ENCODE results near the gene RNF144B.
"Not testable (repeated sequence)": the region's sequence is repeated elsewhere in the genome, so short reads cannot be mapped to it uniquely, and the experiment has no call there.

Gene RNF144B

GRCh38 chr6:18387061-18387721 lies at the start of gene RNF144B:
Gene RNF144B, plus strand, starts transcription at chr6:18387350. Its CDS starts 12,185 bp downstream, at chr6:18399535.
- DNase-seq (ENCODE audit: low read depth) = peak; percentile 85

DNA sequence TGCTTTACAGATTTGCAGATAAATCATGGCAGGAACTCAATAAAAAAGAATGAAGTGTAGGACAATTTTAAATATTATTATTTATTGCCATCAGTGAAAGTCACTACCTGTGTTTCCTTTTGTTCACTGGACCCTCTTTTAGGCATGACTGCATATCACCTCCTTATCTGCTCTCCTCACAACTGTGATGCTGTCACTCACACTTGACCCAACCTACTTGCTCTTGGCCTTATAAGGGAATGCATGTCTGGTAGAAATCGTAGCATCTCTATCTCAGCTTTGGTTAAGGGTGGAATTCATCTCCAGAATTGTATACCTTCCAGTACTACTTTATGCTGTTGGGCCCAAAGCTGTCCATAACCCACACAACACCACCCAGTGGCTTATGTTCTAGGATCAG lies 47.6 kb upstream of the RNF144B start:
- DNase-seq (ENCODE audit: low read depth) = no peak

DNA sequence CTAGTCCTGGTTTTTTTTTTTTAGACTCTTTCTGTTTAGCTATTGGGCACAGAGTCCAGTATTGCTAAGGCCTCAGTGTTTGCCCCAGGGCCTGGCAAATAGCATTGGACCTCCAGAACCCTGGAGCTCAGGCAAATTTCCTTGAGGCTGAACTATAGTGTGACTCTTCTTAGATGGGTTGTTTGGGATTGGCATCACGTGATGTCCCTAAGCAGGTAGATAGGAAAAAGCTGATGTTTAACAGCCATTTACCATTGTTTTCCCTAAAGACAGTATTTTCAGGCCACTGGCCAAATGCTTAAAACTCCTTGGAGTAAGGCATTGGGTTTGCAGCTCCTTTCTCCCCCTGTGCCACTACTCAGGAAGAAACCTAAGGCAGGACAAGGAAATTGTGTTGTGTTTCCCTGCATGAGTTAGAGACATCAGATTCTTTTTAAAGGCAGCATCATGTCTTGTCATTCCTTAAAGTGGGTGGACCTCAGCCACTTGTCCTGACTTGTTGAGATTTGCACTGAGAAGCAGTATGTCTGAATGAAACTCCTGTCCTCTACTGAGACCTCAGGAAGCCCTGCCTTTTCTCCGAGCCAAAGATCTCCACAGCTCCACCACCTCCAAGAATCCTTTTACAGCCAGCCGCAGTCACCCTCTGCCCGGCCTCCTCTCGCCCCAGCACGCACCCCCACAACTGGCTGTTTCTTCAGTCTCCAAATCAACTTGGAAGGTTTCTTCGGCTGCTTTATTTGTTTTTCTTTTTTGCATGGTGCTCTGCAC lies 46.2 kb upstream of the RNF144B start:
- DNase-seq (ENCODE audit: low read depth) = no peak

DNA sequence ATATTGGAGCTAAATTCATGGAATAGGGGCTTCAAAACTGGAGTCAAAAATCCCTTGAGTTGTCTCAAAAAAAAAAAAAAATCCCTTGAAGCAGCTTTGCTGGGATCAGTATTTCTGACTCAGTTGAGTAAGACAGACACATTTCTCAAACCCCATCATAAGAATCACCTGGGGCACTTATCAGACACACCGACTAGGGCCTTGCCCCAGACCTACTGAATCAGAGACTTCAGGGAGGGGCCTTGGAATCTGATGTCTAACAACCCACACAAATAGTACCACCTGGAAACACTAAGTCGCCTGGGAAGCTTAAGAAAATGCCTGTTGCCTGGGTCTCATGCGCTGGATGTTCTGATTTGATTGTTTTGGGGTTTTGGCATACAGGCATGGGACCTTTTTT lies 44.9 kb upstream of the RNF144B start:
- no peak for DNase-seq (ENCODE audit: low read depth)

DNA sequence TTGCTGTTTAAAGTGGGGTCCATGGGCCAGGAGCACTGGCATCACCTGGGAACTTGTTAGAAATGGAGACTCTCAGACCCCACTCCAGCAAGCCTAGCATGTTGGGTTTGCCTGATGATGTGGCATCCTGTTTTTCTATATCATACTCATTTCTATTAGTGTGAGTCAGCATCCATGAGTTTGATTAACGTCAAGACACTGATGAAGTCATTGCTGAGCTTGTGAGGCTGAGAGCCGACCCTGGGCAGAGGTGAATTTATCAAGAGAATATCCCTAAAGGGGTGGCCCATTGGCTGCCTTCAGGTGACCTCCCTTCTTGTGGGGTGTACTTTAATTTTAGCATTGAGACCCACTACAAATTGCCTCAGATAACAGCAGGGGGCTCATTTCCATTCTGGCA lies 43.4 kb upstream of the RNF144B start:
- DNase-seq (ENCODE audit: low read depth) = peak; percentile 93

GRCh38 chr6:18347021-18347577 lies 40.1 kb upstream of the RNF144B start:
- peak; percentile 86 for DNase-seq (ENCODE audit: low read depth)

DNA sequence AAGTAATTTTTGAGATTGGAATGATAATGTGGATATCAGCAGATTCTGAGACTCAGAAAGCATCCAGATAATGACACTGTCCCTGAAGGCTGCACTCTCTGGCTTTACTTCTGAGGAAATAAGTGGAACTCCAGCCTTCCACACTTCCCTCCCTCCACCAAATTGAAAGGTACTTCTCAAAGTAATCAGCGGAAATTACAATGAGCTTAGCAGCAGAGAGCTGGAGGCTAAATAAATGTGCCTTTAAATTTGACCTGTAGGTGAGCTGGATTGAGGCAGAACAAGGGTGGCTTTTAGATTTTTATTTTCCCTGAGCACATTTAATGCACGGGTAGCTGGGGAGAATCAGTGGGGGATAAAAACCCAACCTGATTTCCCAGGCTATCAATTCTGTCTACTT lies 39.3 kb upstream of the RNF144B start:
- DNase-seq (ENCODE audit: low read depth) = no peak

GRCh38 chr6:18349386-18349785 lies 37.8 kb upstream of the RNF144B start:
- no peak for DNase-seq (ENCODE audit: low read depth)

GRCh38 chr6:18350271-18350670 lies 36.9 kb upstream of the RNF144B start:
- no peak for DNase-seq (ENCODE audit: low read depth)

- no peak for DNase-seq (ENCODE audit: low read depth)
Observed at GRCh38 chr6:18350712-18351111, 36.4 kb upstream of the RNF144B start.

DNA sequence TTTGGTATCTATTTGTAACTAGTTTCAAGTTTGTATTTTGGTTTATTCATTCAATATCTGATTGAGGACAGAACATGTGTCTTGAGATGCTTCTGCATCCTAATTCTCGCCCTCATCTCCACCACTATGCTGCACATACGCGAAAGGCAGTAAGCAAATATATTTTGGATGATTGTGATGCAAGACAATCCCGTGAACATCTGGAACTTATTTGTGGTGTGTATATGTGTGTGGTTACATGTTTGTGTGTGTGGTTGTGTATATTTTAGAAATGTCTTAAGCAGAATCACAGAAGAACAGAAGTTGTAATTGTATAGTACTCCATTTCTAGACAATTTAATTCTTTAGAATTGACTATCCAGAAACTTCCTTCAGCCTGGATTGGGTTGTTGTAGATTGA lies 35.1 kb upstream of the RNF144B start:
- DNase-seq (ENCODE audit: low read depth) = no peak

- no peak for DNase-seq (ENCODE audit: low read depth)
Observed at GRCh38 chr6:18352842-18353241, 34.3 kb upstream of the RNF144B start.

GRCh38 chr6:18353251-18353650 lies 33.9 kb upstream of the RNF144B start:
- DNase-seq (ENCODE audit: low read depth) = no peak

GRCh38 chr6:18357546-18357945 lies 29.6 kb upstream of the RNF144B start:
- not testable (repeated sequence) for DNase-seq (ENCODE audit: low read depth)

DNA sequence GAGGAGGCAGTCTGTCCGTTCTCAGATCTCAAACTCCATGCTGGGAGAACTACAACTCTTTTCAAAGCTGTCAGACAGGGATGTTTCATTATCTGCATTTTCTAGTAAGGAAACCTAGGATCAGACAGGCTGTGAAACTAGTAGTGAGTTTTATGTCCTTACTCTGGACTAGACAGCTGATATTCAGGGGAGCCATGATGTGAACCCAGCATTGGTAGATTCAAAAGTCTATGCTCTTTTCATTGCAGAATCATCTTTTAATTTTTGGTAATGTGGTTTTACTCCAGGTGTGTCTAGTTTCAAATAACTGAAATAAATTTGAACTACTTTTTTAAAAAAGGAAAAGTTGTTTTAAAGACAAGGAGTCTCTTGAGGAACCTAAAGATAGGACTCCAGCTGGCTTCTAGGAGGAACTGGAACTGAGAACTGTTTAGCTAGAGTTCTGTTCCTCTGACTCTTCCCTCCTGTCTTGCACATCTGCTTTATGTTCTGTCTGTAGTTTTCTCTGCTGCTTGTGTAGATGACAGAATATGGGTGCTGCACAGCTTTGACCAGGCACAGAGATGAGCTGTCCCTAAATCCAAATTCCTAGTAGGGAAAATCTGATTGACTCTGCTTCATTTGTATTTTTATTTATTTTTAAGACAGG lies 27.8 kb upstream of the RNF144B start:
- DNase-seq (ENCODE audit: low read depth) = no peak

DNA sequence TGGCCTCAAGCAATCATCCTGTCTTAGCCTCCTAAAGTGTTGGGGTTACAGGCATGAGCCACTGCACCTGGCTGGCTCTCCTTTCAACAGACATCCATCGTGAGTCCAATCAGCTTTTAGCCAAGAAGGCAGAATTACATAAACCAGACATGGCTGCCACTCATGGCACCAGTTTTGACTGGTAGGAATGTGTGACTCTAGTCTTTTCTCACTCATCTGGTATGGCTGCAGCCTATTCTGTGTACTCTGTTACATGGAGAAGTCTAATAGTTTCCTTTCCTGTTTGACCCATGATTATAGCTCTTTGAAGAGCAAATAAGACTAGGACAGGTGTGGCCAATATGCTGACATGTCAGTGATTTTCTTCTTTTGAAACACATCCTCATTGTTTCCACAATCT lies 27.0 kb upstream of the RNF144B start:
- no peak for DNase-seq (ENCODE audit: low read depth)

DNA sequence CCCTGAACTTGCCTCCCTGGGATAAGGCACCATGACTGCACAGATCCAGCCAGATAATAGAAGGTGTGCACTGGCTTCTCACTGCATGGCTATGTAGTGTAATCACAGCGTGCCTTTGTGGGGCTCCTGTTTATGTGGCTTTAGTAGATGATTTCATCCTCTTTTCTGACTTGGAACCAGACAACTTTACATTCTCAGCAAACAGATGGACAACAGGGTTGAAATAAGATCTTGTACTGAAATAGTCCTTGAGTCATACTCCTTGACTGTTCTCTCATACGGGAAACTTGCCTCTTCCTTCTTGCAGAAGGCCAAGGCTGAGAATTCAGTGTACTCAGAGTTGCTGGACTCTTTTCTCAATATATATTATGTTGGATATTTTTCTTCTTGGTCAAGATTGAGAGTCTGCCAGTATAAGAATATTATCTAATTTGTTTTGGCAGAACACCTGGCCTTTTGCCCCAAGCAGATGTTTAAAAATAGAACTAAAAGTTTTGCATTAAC lies 25.0 kb upstream of the RNF144B start:
- peak; percentile 99 for DNase-seq (ENCODE audit: low read depth)

- no peak for DNase-seq (ENCODE audit: low read depth)
Observed at GRCh38 chr6:18363746-18364145, 23.4 kb upstream of the RNF144B start.

GRCh38 chr6:18364561-18364960 lies 22.6 kb upstream of the RNF144B start:
- DNase-seq (ENCODE audit: low read depth) = not testable (repeated sequence)

GRCh38 chr6:18367371-18367770 lies 19.8 kb upstream of the RNF144B start:
- DNase-seq (ENCODE audit: low read depth) = no peak

DNA sequence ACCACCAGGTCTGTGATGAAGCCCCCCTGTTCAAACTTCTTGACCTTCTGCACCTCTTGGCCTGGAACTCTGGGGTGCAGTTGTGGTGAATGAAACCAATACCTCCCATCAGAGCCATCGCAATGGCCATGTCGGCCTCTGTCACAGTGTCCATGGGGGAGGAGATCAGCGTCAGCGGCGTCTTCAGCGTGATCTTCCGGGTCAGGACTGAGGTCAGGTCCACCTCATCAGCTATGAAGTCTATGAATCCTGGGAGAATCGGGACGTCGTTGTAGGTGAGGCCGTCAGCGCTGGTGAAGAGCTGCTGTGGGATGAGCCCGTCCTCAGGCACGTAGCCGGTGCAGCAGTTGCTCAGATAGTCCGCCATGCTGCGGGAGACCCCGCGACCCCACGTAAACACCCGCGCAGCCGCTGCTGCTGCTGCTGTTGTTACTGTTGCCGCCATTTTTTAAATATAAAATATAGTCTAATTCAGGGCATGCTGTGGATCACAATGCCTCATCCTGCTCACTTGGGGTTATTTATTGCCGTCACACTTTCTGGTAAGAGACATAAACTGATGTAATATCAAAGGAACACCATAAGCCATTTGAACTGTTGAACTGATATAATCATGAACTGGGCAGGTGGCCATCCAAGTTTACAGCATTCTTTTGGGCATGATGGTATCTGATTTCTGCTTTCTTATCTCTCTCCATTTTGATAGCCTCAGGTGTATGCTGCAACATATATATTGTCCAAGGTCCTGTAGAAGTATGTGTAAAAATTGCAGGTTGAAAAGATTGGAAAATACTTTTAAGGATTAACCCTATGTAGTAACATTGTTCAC lies 18.7 kb upstream of the RNF144B start:
- DNase-seq (ENCODE audit: low read depth) = peak; percentile 67

GRCh38 chr6:18371010-18371409 lies 16.1 kb upstream of the RNF144B start:
- no peak for DNase-seq (ENCODE audit: low read depth)
